Activated T-helper 2 cell treated with anti-CD3 and anti-CD28 coated beads, Interferon-gamma antibody, Interleukin-2, Interleukin-4, amounts not matched to agents 10 μg/mL and 5 μg/mL and 100 μg/mL, durations not matched to agents 14 hours and 24 hours and 36 hours (primary cell): Measurements from ENCODE around the gene TRIM33. TPM values are rescaled to one million over a fixed set of nuclear protein-coding genes. Genes with fewer than 3 reads are reported as not detected.

Experiments
- DNase-seq: peaks from one replicate; pipeline ENCODE4 v3.0.0; 2021; ENCODE audit warnings: low spot score
- H3K27ac Mint-ChIP-seq: one replicate; pipeline ENCODE4 v1.8.0; 2021; ENCODE audit warnings: mixed read lengths
- H3K27me3 Mint-ChIP-seq: one replicate; pipeline ENCODE4 v1.8.0; 2021; ENCODE audit warnings: low read depth, mixed read lengths
- H3K36me3 Mint-ChIP-seq: one replicate; pipeline ENCODE4 v1.8.0; 2021; ENCODE audit warnings: low read depth, mixed read lengths
- H3K4me1 Mint-ChIP-seq: one replicate; pipeline ENCODE4 v1.8.0; 2021; ENCODE audit warnings: low read depth, mixed read lengths
- H3K4me3 Mint-ChIP-seq: one replicate; pipeline ENCODE4 v1.8.0; 2021; ENCODE audit warnings: low read depth, mild to moderate bottlenecking, moderate library complexity, mixed read lengths
- H3K9me3 Mint-ChIP-seq: one replicate; pipeline ENCODE4 v1.8.0; 2021; ENCODE audit warnings: mixed read lengths
- intact Hi-C: fragments of 100-400 bp; cut with micrococcal nuclease; formaldehyde crosslinking; loops from one replicate; pipeline ENCODE4 v1.15.1; 2023
- total RNA-seq: library from RNA; stranded (reverse); gene quantifications from 2 replicates; pipeline ENCODE4 v1.2.3, GENCODE V29; 2022

The TRIM33 gene
- total RNA-seq, 1 donor from 2014 or later: 44.7 TPM

- H3K4me1 Mint-ChIP-seq: no peaks in the 10 kb centered on the region
- no peaks in the 10 kb centered on the region for H3K9me3 Mint-ChIP-seq
- H3K36me3 Mint-ChIP-seq: no peaks in the 10 kb centered on the region
Measured at GRCh38 chr1:114536043-114536442, 25.0 kb upstream of the TRIM33 start.

GRCh38 chr1:114535401-114535800, 24.4 kb upstream of the TRIM33 start:
- H3K27ac Mint-ChIP-seq: no peak overlapping the region
- H3K4me1 Mint-ChIP-seq: no peaks in the 10 kb centered on the region
- H3K9me3 Mint-ChIP-seq: no peaks in the 10 kb centered on the region
- no peaks in the 10 kb centered on the region for H3K36me3 Mint-ChIP-seq
- H3K27me3 Mint-ChIP-seq: no peaks in the 10 kb centered on the region
- intact Hi-C loops: no loop called here
- no peak for DNase-seq
- no peak overlapping the region for H3K4me3 Mint-ChIP-seq

More at GRCh38 chr1:114536043-114536442, 25.0 kb upstream of the TRIM33 start:
- no peak for DNase-seq
- peaks cover 4% of the 10 kb centered on the region for H3K27me3 Mint-ChIP-seq
- H3K27ac Mint-ChIP-seq: no peak overlapping the region
- intact Hi-C loops: no loop called here
- H3K4me3 Mint-ChIP-seq: no peak overlapping the region

- no peaks in the 10 kb centered on the region for H3K27me3 Mint-ChIP-seq
- no peak overlapping the region for H3K27ac Mint-ChIP-seq
- H3K9me3 Mint-ChIP-seq: no peaks in the 10 kb centered on the region
- no peak for DNase-seq
- intact Hi-C loops: no loop called here
- H3K36me3 Mint-ChIP-seq: no peaks in the 10 kb centered on the region
- H3K4me3 Mint-ChIP-seq: no peak overlapping the region
- no peaks in the 10 kb centered on the region for H3K4me1 Mint-ChIP-seq
Measured at GRCh38 chr1:114531094-114531493, 20.1 kb upstream of the TRIM33 start.

GRCh38 chr1:114530224-114530623, 19.2 kb upstream of the TRIM33 start:
- no peak for DNase-seq
- intact Hi-C loops: no loop called here
- no peaks in the 10 kb centered on the region for H3K4me1 Mint-ChIP-seq
- H3K4me3 Mint-ChIP-seq: no peak overlapping the region
- no peak overlapping the region for H3K27ac Mint-ChIP-seq
- H3K9me3 Mint-ChIP-seq: no peaks in the 10 kb centered on the region
- H3K27me3 Mint-ChIP-seq: no peaks in the 10 kb centered on the region
- H3K36me3 Mint-ChIP-seq: no peaks in the 10 kb centered on the region

GRCh38 chr1:114524944-114525343, 13.9 kb upstream of the TRIM33 start:
- H3K36me3 Mint-ChIP-seq: no peaks in the 10 kb centered on the region

GRCh38 chr1:114522264-114522575, 11.2 kb upstream of the TRIM33 start:
- H3K27ac Mint-ChIP-seq: no peak overlapping the region
- H3K9me3 Mint-ChIP-seq: no peaks in the 10 kb centered on the region
- peaks cover 27% of the 10 kb centered on the region for H3K27me3 Mint-ChIP-seq
- no peak overlapping the region for H3K4me3 Mint-ChIP-seq
- DNase-seq: no peak
- H3K36me3 Mint-ChIP-seq: no peaks in the 10 kb centered on the region
- intact Hi-C loops: no loop called here
- peaks cover 2% of the 10 kb centered on the region for H3K4me1 Mint-ChIP-seq

More at GRCh38 chr1:114524944-114525343, 13.9 kb upstream of the TRIM33 start:
- peaks cover 2% of the 10 kb centered on the region for H3K4me1 Mint-ChIP-seq
- no peaks in the 10 kb centered on the region for H3K9me3 Mint-ChIP-seq
- intact Hi-C loops: no loop called here
- DNase-seq: no peak
- H3K27ac Mint-ChIP-seq: no peak overlapping the region
- no peak overlapping the region for H3K4me3 Mint-ChIP-seq
- peaks cover 14% of the 10 kb centered on the region for H3K27me3 Mint-ChIP-seq

- no peaks in the 10 kb centered on the region for H3K36me3 Mint-ChIP-seq
- DNase-seq: no peak
- H3K4me1 Mint-ChIP-seq: peaks cover 2% of the 10 kb centered on the region
- intact Hi-C loops: no loop called here
- H3K9me3 Mint-ChIP-seq: no peaks in the 10 kb centered on the region
- no peak overlapping the region for H3K27ac Mint-ChIP-seq
- H3K4me3 Mint-ChIP-seq: no peak overlapping the region
- peaks cover 27% of the 10 kb centered on the region for H3K27me3 Mint-ChIP-seq
Measured at GRCh38 chr1:114521396-114522263, 10.6 kb upstream of the TRIM33 start.

GRCh38 chr1:114517348-114517747, 6.3 kb upstream of the TRIM33 start:
- intact Hi-C loops: no loop called here
- Mint-ChIP-seq H3K4me3 (no peak overlapping the region), H3K36me3 (peaks cover 3% of the 10 kb centered on the region), H3K9me3 (no peaks in the 10 kb centered on the region), H3K27me3 (peaks cover 23% of the 10 kb centered on the region), H3K4me1 (peaks cover 6% of the 10 kb centered on the region), H3K27ac (no peak overlapping the region)
- DNase-seq: no peak

- H3K27ac Mint-ChIP-seq: no peak overlapping the region
- peaks cover 1% of the 10 kb centered on the region for H3K27me3 Mint-ChIP-seq
- peaks cover 28% of the 10 kb centered on the region for H3K4me1 Mint-ChIP-seq
- intact Hi-C loops: loop anchor here (5.0 kb wide), 1 partner anchor 45 kb away; no protein-coding TSS in a partner anchor
- DNase-seq: no peak
- H3K9me3 Mint-ChIP-seq: no peaks in the 10 kb centered on the region
- peak overlapping the region; percentile 88 for H3K4me3 Mint-ChIP-seq
- peaks cover 12% of the 10 kb centered on the region for H3K36me3 Mint-ChIP-seq
Measured at GRCh38 chr1:114512595-114513280, 1.7 kb upstream of the TRIM33 start.

GRCh38 chr1:114510274-114511031, 550 bp downstream of the TRIM33 start:
- Mint-ChIP-seq H3K36me3 (peaks cover 27% of the 10 kb centered on the region), H3K9me3 (no peaks in the 10 kb centered on the region), H3K4me1 (peaks cover 44% of the 10 kb centered on the region), H3K4me3 (peak overlapping the region; percentile 88), H3K27me3 (no peaks in the 10 kb centered on the region), H3K27ac (peak overlapping the region; percentile 17)
- intact Hi-C loops: loop anchor here (1.0 to 5.0 kb wide), 5 partner anchors 43 to 580 kb away; partner anchors contain the start of genes BCAS2 and CSDE1
- peak; percentile 39 for DNase-seq

- peak overlapping the region; percentile 85 for H3K4me3 Mint-ChIP-seq
- no peaks in the 10 kb centered on the region for H3K9me3 Mint-ChIP-seq
- H3K4me1 Mint-ChIP-seq: peaks cover 49% of the 10 kb centered on the region
- H3K27me3 Mint-ChIP-seq: no peaks in the 10 kb centered on the region
- intact Hi-C loops: loop anchor here (2.0 to 5.0 kb wide), 4 partner anchors 42 to 579 kb away; partner anchors contain the start of gene BCAS2
- H3K27ac Mint-ChIP-seq: peak overlapping the region; percentile 17
- H3K36me3 Mint-ChIP-seq: peaks cover 34% of the 10 kb centered on the region
- no peak for DNase-seq
Measured at GRCh38 chr1:114509596-114510273, 1.3 kb downstream of the TRIM33 start.

- intact Hi-C loops: no loop called here
Measured at GRCh38 chr1:114508386-114508898, 2.6 kb downstream of the TRIM33 start.

More at GRCh38 chr1:114508386-114508898, 2.6 kb downstream of the TRIM33 start:
- Mint-ChIP-seq H3K9me3 (no peaks in the 10 kb centered on the region), H3K4me1 (peaks cover 58% of the 10 kb centered on the region), H3K27me3 (no peaks in the 10 kb centered on the region), H3K36me3 (peaks cover 44% of the 10 kb centered on the region), H3K27ac (no peak overlapping the region), H3K4me3 (peak overlapping the region; percentile 85)
- no peak for DNase-seq
